Fibroblast of skin of left biceps (primary cell): ENCODE data around the gene BCOR.

Source experiments
- DNase-seq, 2 experiments: peaks; one replicate each; pipeline ENCODE4 v3.0.0-alpha.2; 2013; ENCODE audit warnings: low read depth in 2 of 2

BCOR gene

GRCh38 chrX:40003428-40004245 is 94.1 kb downstream of the BCOR start:
- no peak for DNase-seq

- no peak for DNase-seq
Observed at GRCh38 chrX:40003071-40003427, 94.7 kb downstream of the BCOR start.
